PC-3 (cell line): ENCODE data around the gene CUEDC1. TPM values are rescaled to one million over a fixed set of nuclear protein-coding genes. Genes with fewer than 3 reads are reported as not detected.

Experiments used
- ATAC-seq: fragments of 200-7000 bp; cut with Tn5 transposase; 2 replicates; pipeline ENCODE4 v1.9.1; 2020; ENCODE audit warnings: mild to moderate bottlenecking, moderate library complexity
- BruUV-seq: library from RNA; stranded (reverse); fragments of 400-500 nt; replicated peaks from 2 replicates; lab custom pipeline; 2021; lab: Mats Ljungman, UMichigan
- CTCF ChIA-PET: fragments of 300-600 bp; sonication (Branson Sonifier 250); formaldehyde crosslinking; loops from one replicate; lab custom pipeline; 2022; ENCODE audit warnings: antibody characterized with exemption; lab: Charles Lee
- POLR2A ChIA-PET: fragments of 300-600 bp; sonication (Branson Sonifier 250); formaldehyde crosslinking; loops from one replicate; lab custom pipeline; 2022; ENCODE audit warnings: antibody characterized with exemption; ENCODE audit not compliant: unreplicated experiment; lab: Charles Lee
- DNase-seq: peaks from one replicate; pipeline ENCODE4 v3.0.0-alpha.2; 2015
- H2AFZ ChIP-seq: fragments of 300-600 bp; sonication (generic); 2 replicates; pipeline ENCODE4 v1.6.0; 2016; ENCODE audit warnings: antibody characterized with exemption, low read length
- H3F3A ChIP-seq: fragments of 300-600 bp; sonication (generic); one replicate; pipeline ENCODE4 v1.6.0; 2017; ENCODE audit warnings: antibody characterized with exemption, low read length, control low read depth, mild to moderate bottlenecking; ENCODE audit not compliant: unreplicated experiment
- H3K27ac ChIP-seq: fragments of 300-600 bp; sonication (generic); 2 replicates; pipeline ENCODE4 v1.5.1; 2016; ENCODE audit warnings: mild to moderate bottlenecking, low read length
- H3K27me3 ChIP-seq: fragments of 300-600 bp; sonication (generic); 2 replicates; pipeline ENCODE4 v1.6.1; 2016; ENCODE audit warnings: low read length, mixed read lengths
- H3K36me3 ChIP-seq: fragments of 300-600 bp; sonication (generic); 2 replicates; pipeline ENCODE4 v1.6.1; 2016; ENCODE audit warnings: low read depth, mixed run types, low read length, mixed read lengths
- H3K4me1 ChIP-seq: fragments of 300-600 bp; sonication (generic); 2 replicates; pipeline ENCODE4 v1.5.1; 2016; ENCODE audit warnings: low read length; ENCODE audit not compliant: insufficient read depth
- H3K4me2 ChIP-seq: fragments of 300-600 bp; sonication (generic); 2 replicates; pipeline ENCODE4 v1.6.0; 2016; ENCODE audit warnings: low read length
- H3K4me3 ChIP-seq: fragments of 300-600 bp; sonication (generic); 2 replicates; pipeline ENCODE4 v1.5.1; 2016; ENCODE audit warnings: mild to moderate bottlenecking, low read length, mixed read lengths
- H3K79me2 ChIP-seq: fragments of 300-600 bp; sonication (generic); 2 replicates; pipeline ENCODE4 v1.6.1; 2017; ENCODE audit warnings: low read length, mixed read lengths
- H3K9ac ChIP-seq: fragments of 300-600 bp; sonication (generic); 2 replicates; pipeline ENCODE4 v1.6.0; 2016; ENCODE audit warnings: mild to moderate bottlenecking, low read length
- H3K9me2 ChIP-seq: fragments of 300-600 bp; sonication (generic); replicated peaks from 2 replicates; pipeline ENCODE4 v1.6.1; 2016; ENCODE audit warnings: mixed run types, low read length, mixed read lengths
- H3K9me3 ChIP-seq: fragments of 300-600 bp; sonication (generic); 2 replicates; pipeline ENCODE4 v1.6.1; 2016; ENCODE audit warnings: low read length, mixed read lengths
- H4K20me1 ChIP-seq: fragments of 300-600 bp; sonication (generic); 2 replicates; pipeline ENCODE4 v1.6.1; 2016; ENCODE audit warnings: low read length, mixed read lengths
- CTCF ChIP-seq: fragments of 300-600 bp; sonication (generic); conservative IDR thresholded peaks from 2 replicates; pipeline ENCODE4 v1.5.1; 2017; ENCODE audit warnings: antibody characterized with exemption, low read depth, mild to moderate bottlenecking, low read length
- EZH2 ChIP-seq: fragments of 300-600 bp; sonication (generic); IDR thresholded peaks from one replicate; pipeline ENCODE4 v1.6.1; 2017; ENCODE audit warnings: antibody characterized with exemption, mild to moderate bottlenecking, low read length; ENCODE audit not compliant: unreplicated experiment
- EZH2phosphoT487 ChIP-seq: fragments of 300-600 bp; sonication (generic); IDR thresholded peaks from 2 replicates; pipeline ENCODE4 v1.6.1; 2018; ENCODE audit warnings: mild to moderate bottlenecking, antibody characterized with exemption, low read length, borderline replicate concordance
- intact Hi-C: fragments of 100-400 bp; cut with micrococcal nuclease; formaldehyde crosslinking; loops from 2 replicates; pipeline ENCODE4 v1.9.0; 2023
- total RNA-seq: library from RNA; depleted of rRNA; stranded (reverse); fragments of >200 nt; gene quantifications from 2 replicates; pipeline ENCODE4 v1.2.3, GENCODE V29; 2014

The CUEDC1 gene
- total RNA-seq, 1 experiment from 2014 or later = 31.6 TPM

GRCh38 chr17:57985675-57985974 lies 30.4 kb upstream of the CUEDC1 start:
- CTCF ChIA-PET = interaction anchor here (0.5 to 2.7 kb wide), 11 partner anchors 10 to 187 kb away, joined by 3 to 25 read pairs (median 4); no protein-coding TSS in a partner anchor
- Histone ChIP-seq H3F3A (peaks cover 15% of the 10 kb centered on the region), H3K4me3 (peak overlapping the region; percentile 80), H3K79me2 (peaks cover 72% of the 10 kb centered on the region), H3K36me3 (peaks cover 45% of the 10 kb centered on the region), H3K4me1 (peaks cover 47% of the 10 kb centered on the region), H4K20me1 (peaks cover 40% of the 10 kb centered on the region), H3K9me2 (no peaks in the 10 kb centered on the region), H3K9ac (peak overlapping the region; percentile 89; the same call in 1 of the 2 replicates), H2AFZ (no peak overlapping the region), H3K9me3 (no peaks in the 10 kb centered on the region), H3K4me2 (peak overlapping the region; percentile 96), H3K27me3 (no peaks in the 10 kb centered on the region), H3K27ac (peak overlapping the region; percentile 87; the same call in 1 of the 2 replicates)
- POLR2A ChIA-PET = interaction anchor here (0.6 to 1.1 kb wide), 7 partner anchors 20 to 106 kb away, joined by 3 to 12 read pairs (median 4); partner anchors contain the start of gene SRSF1
- intact Hi-C loops = loop anchor here (2.0 kb wide), 1 partner anchor 29 kb away; no protein-coding TSS in a partner anchor
- DNase-seq (peak; percentile 93), ATAC-seq (peak; percentile 28)
- TF ChIP-seq CTCF (no peak), EZH2phosphoT487 (no peak), EZH2 (no peak)
- BruUV-seq = no TSS peak

GRCh38 chr17:57984936-57985674 lies 29.9 kb upstream of the CUEDC1 start:
- Histone ChIP-seq H3K9ac (peak overlapping the region; percentile 24; the same call in 1 of the 2 replicates), H3K27me3 (no peaks in the 10 kb centered on the region), H3K36me3 (peaks cover 50% of the 10 kb centered on the region), H4K20me1 (peaks cover 43% of the 10 kb centered on the region), H3F3A (peaks cover 10% of the 10 kb centered on the region), H2AFZ (no peak overlapping the region), H3K4me3 (peak overlapping the region; percentile 80), H3K79me2 (peaks cover 77% of the 10 kb centered on the region), H3K4me2 (peak overlapping the region; percentile 96), H3K9me2 (no peaks in the 10 kb centered on the region), H3K27ac (peak overlapping the region; percentile 40), H3K9me3 (no peaks in the 10 kb centered on the region), H3K4me1 (peaks cover 47% of the 10 kb centered on the region)
- CTCF ChIA-PET = interaction anchor here (0.5 to 2.7 kb wide), 6 partner anchors 9 to 188 kb away, joined by 3 to 25 read pairs (median 4); no protein-coding TSS in a partner anchor
- no TSS peak for BruUV-seq
- intact Hi-C loops = loop anchor here (2.0 kb wide), 1 partner anchor 28 kb away; no protein-coding TSS in a partner anchor
- ATAC-seq (no peak), DNase-seq (no peak)
- TF ChIP-seq EZH2 = no peak
- TF ChIP-seq EZH2phosphoT487 = no peak
- no peak for TF ChIP-seq CTCF
- POLR2A ChIA-PET = interaction anchor here (1.0 to 1.1 kb wide), 4 partner anchors 22 to 106 kb away, joined by 4 to 12 read pairs (median 4); partner anchors contain the start of gene SRSF1
